ENCODE measurements around the gene SPOCK2.
A peak's percentile ranks its signal among the peaks of the same experiment; 100 is the strongest.

Gene SPOCK2

DNA sequence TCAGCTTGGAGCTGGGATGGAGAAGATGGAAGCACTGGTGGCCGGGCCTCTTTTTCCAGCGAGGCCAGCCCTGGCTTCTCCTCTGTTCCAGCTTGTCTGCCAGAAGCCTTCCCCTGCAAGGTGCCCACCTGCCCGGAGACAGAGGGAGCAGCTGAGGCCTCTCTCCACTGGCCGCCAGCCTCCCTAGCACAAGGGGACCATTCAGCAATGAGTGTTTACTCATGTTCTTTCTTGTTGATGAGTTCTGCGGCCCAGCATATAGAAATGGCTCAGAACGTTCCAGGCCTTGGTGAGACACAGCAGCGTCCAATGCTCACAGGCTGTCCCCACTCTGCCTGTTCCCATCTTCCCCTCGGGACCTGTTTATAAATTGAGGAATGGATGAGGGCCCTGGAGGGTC, 76.9 kb downstream of the SPOCK2 start:
- DNase-seq (ENCODE audit: low spot score) = no peak
- no peak overlapping the region for H3K4me3 ChIP-seq
- TF ChIP-seq, protein P1, sequence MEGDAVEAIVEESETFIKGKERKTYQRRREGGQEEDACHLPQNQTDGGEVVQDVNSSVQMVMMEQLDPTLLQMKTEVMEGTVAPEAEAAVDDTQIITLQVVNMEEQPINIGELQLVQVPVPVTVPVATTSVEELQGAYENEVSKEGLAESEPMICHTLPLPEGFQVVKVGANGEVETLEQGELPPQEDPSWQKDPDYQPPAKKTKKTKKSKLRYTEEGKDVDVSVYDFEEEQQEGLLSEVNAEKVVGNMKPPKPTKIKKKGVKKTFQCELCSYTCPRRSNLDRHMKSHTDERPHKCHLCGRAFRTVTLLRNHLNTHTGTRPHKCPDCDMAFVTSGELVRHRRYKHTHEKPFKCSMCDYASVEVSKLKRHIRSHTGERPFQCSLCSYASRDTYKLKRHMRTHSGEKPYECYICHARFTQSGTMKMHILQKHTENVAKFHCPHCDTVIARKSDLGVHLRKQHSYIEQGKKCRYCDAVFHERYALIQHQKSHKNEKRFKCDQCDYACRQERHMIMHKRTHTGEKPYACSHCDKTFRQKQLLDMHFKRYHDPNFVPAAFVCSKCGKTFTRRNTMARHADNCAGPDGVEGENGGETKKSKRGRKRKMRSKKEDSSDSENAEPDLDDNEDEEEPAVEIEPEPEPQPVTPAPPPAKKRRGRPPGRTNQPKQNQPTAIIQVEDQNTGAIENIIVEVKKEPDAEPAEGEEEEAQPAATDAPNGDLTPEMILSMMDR (IDR thresholded peaks at IDR 0.05) = no peak
- peak overlapping the region in 1 of 2 donors; percentile 92 for H3K27ac ChIP-seq

DNA sequence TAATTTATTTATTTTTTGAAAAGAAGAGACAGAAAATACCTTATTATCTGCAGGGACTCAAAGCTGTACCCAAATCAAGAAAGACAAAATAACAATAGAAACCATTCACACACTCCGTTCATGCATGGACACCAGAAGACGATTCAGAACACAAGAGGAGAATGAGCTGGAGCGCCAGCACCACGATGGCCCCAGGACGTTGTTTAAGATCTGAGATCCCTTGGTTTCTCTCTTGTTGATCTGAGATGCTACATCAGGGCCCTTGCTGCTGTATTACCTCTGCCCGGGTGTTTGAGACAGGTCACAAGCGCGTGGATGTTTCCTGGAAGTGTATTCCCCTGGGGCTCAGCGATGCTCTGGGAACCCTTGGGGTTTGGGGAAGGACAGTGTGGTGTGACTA, 77.3 kb downstream of the SPOCK2 start:
- Histone ChIP-seq H3K27ac (peak overlapping the region; percentile 92 to 93), H3K4me3 (no peak overlapping the region)
- DNase-seq (ENCODE audit: low spot score) = no peak
- TF ChIP-seq, protein P1 (IDR thresholded peaks at IDR 0.05) = no peak

DNA sequence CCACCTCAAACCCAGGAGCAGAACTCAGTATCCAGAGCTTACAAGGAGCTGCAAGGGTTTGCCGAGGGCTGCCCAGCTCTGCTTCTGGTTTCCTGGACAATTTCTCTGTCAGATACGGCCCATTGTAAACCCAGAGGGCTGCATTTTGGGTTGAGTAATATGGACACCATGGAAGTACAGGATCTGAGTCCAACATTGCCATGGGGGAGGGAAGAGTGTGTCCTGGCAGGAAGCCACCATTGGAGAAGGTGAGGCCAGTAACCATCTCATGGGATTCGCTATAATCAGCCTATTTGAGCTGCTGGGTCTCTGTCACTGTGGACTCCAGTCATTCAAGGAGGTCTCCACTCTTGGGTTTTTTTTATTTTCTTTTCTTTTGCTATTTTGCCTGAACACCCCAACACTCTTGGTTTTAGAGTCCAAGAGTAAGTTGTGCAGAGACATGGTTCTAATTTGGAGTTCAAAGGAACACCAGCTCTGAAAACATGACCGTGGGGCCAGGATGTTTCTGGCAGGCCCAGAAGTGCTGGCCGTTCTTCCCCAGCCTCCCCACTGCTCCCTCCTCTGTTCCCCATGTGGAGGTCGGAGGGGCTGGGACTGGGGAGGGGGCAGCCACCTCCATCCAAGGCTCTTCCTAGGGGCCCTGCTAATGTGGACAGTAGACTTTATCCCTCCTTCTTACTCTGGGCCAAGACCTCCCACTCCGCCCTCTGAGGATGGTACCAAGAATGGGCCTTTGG, 77.9 kb downstream of the SPOCK2 start:
- TF ChIP-seq, protein P1 (IDR thresholded peaks at IDR 0.05) = no peak
- Histone ChIP-seq H3K4me3 (peak overlapping the region; percentile 45), H3K27ac (peak overlapping the region; percentile 92 to 93)
- no peak for DNase-seq (ENCODE audit: low spot score)

DNA sequence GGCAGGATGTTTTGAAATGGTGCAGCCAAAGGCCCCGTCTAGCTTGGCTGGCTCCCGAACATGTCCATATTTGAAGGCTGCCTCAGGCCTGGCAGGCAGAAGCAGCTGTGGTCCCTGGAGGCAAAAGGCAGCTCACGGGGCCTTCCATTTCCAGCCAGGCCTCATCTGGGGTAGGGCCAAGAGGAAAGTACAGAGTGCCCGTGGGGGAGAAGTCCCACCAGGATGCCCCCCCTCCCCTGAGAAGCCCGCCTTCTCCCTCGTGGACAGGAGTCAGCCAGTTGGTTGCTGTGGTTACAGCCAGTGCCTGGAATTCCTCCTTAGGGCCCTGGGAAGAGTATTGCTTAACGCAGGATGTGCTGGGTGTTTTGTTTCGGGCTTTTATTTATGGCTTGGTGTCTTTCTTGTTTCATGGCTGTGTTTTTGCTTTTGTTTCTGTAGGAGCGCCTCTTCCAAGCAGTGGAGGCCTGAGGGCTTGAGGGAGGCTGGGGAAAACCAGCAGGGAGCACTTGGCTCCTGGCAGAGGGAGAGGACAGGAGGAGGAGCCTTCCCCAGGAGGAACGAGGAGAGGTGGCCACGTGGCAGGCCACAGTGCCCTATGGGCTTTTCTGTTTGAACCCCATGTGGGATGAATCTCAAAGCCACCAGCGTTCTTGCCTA, 78.8 kb downstream of the SPOCK2 start:
- Histone ChIP-seq H3K27ac (peak overlapping the region; percentile 92 to 93), H3K4me3 (peak overlapping the region; percentile 45)
- TF ChIP-seq, protein P1 (IDR thresholded peaks at IDR 0.05) = no peak
- peak; percentile 99 for DNase-seq (ENCODE audit: low spot score)

DNA sequence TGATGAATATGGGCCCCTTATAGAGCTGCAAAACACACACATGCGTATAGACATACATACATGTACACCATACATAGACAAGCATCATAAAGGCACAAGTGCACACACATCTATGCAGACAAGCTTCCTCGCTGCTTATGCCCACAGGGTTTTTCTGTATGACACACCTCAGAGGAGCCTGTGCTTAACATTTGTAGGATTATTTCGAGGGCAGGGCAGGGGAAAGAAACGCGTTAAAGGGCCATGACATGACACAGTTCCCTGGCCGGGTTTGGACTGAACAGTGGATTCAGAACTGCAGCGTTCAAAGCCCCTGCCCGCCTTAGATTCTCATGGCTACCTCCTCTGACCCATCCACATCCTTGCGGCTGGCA, 79.3 kb downstream of the SPOCK2 start:
- TF ChIP-seq, protein P1 (IDR thresholded peaks at IDR 0.05) = no peak
- H3K27ac ChIP-seq = peak overlapping the region; percentile 92 to 93
- peak overlapping the region; percentile 27 for H3K4me3 ChIP-seq
- no peak for DNase-seq (ENCODE audit: low spot score)
